GM04504 (cell line): ENCODE data around the gene OR14A16.

ENCODE experiments used
- DNase-seq: peaks from one replicate; pipeline ENCODE4 v3.0.0-alpha.2; 2012; ENCODE audit warnings: low read depth

Gene OR14A16

GRCh38 chr1:247824023-247824422 is at the start of gene OR14A16:
Gene OR14A16, minus strand, starts transcription at chr1:247824119. Its CDS starts 8,390 bp downstream, at chr1:247815729.
- no peak for DNase-seq

GRCh38 chr1:247865416-247865815 is 41.5 kb upstream of the OR14A16 start:
- no peak for DNase-seq

- DNase-seq, result no peak
Measured at GRCh38 chr1:247864644-247865043, 40.7 kb upstream of the OR14A16 start.

GRCh38 chr1:247862756-247863155 is 38.8 kb upstream of the OR14A16 start:
- DNase-seq, result no peak

- DNase-seq, result no peak
Measured at GRCh38 chr1:247857985-247858619, 34.2 kb upstream of the OR14A16 start.

- no peak for DNase-seq
Measured at GRCh38 chr1:247857069-247857984, 33.4 kb upstream of the OR14A16 start, which contains the start of gene TRIM58. Gene TRIM58, plus strand, starts transcription at chr1:247857187. Its CDS starts 60 bp downstream, at chr1:247857247.

- DNase-seq, result no peak
Measured at GRCh38 chr1:247855911-247856310, 32.0 kb upstream of the OR14A16 start.

- no peak for DNase-seq
Measured at GRCh38 chr1:247854899-247855545, 31.1 kb upstream of the OR14A16 start.

GRCh38 chr1:247849616-247850015 is 25.7 kb upstream of the OR14A16 start:
- DNase-seq, result no peak

- DNase-seq, result no peak
Measured at GRCh38 chr1:247848346-247848745, 24.4 kb upstream of the OR14A16 start.

GRCh38 chr1:247845693-247846017 is 21.7 kb upstream of the OR14A16 start:
- no peak for DNase-seq

- no peak for DNase-seq
Measured at GRCh38 chr1:247845011-247845692, 21.2 kb upstream of the OR14A16 start.

- no peak for DNase-seq
Measured at GRCh38 chr1:247843411-247843810, 19.5 kb upstream of the OR14A16 start.

GRCh38 chr1:247841796-247842195 is 17.9 kb upstream of the OR14A16 start, which contains the start of gene OR11L1:
Gene OR11L1, minus strand, starts transcription at chr1:247841896. Its CDS starts 0 bp downstream, at chr1:247841896.
- DNase-seq, result no peak

- DNase-seq, result no peak
Measured at GRCh38 chr1:247840818-247841217, 16.9 kb upstream of the OR14A16 start.

- DNase-seq, result no peak
Measured at GRCh38 chr1:247833601-247834000, 9.7 kb upstream of the OR14A16 start.

- no peak for DNase-seq
Measured at GRCh38 chr1:247829656-247830055, 5.7 kb upstream of the OR14A16 start.

- no peak for DNase-seq
Measured at GRCh38 chr1:247825362-247825761, 1.4 kb upstream of the OR14A16 start.

GRCh38 chr1:247822060-247822459 is 1.9 kb downstream of the OR14A16 start:
- no peak for DNase-seq

- no peak for DNase-seq
Measured at GRCh38 chr1:247812637-247813036, 11.3 kb downstream of the OR14A16 start.

GRCh38 chr1:247797518-247797917 is 26.4 kb downstream of the OR14A16 start:
- DNase-seq, result no peak

GRCh38 chr1:247769603-247770002 is 54.3 kb downstream of the OR14A16 start:
- no peak for DNase-seq
